ENCODE measurements around the gene ATXN7L2. TPM values are rescaled to one million over a fixed set of nuclear protein-coding genes. Genes with fewer than 3 reads are reported as not detected.
A peak's percentile ranks its signal among the peaks of the same experiment; 100 is the strongest.

ATXN7L2 gene
- total RNA-seq, 1 donor from 2014 or later = 6.4 TPM

- Mint-ChIP-seq H3K27ac (ENCODE audit: unreplicated experiment) (peak overlapping the region; percentile 8), H3K27me3 (ENCODE audit: unreplicated experiment) (no peaks in the 10 kb centered on the region), H3K4me3 (ENCODE audit: unreplicated experiment) (no peak overlapping the region), H3K4me1 (ENCODE audit: unreplicated experiment) (peaks cover 13% of the 10 kb centered on the region), H3K9me3 (ENCODE audit: unreplicated experiment) (no peaks in the 10 kb centered on the region), H3K36me3 (ENCODE audit: unreplicated experiment) (peaks cover 8% of the 10 kb centered on the region)
- DNase-seq (ENCODE audit: extremely low spot score, unreplicated experiment) = no peak
- no peak for TF ChIP-seq CTCF (IDR thresholded peaks at IDR 0.05)
Observed at GRCh38 chr1:109500941-109501381, 17.3 kb downstream of the ATXN7L2 start.

GRCh38 chr1:109501644-109502363 is 18.1 kb downstream of the ATXN7L2 start:
- no peak for TF ChIP-seq CTCF (IDR thresholded peaks at IDR 0.05)
- Mint-ChIP-seq H3K9me3 (ENCODE audit: unreplicated experiment) (no peaks in the 10 kb centered on the region), H3K4me1 (ENCODE audit: unreplicated experiment) (peaks cover 13% of the 10 kb centered on the region), H3K27me3 (ENCODE audit: unreplicated experiment) (no peaks in the 10 kb centered on the region), H3K4me3 (ENCODE audit: unreplicated experiment) (no peak overlapping the region), H3K27ac (ENCODE audit: unreplicated experiment) (no peak overlapping the region), H3K36me3 (ENCODE audit: unreplicated experiment) (peaks cover 3% of the 10 kb centered on the region)
- no peak for DNase-seq (ENCODE audit: extremely low spot score, unreplicated experiment)

GRCh38 chr1:109502364-109502851 is 18.7 kb downstream of the ATXN7L2 start:
- TF ChIP-seq CTCF (IDR thresholded peaks at IDR 0.05) = no peak
- Mint-ChIP-seq H3K27me3 (ENCODE audit: unreplicated experiment) (no peaks in the 10 kb centered on the region), H3K4me1 (ENCODE audit: unreplicated experiment) (peaks cover 13% of the 10 kb centered on the region), H3K9me3 (ENCODE audit: unreplicated experiment) (no peaks in the 10 kb centered on the region), H3K4me3 (ENCODE audit: unreplicated experiment) (no peak overlapping the region), H3K36me3 (ENCODE audit: unreplicated experiment) (peaks cover 3% of the 10 kb centered on the region), H3K27ac (ENCODE audit: unreplicated experiment) (no peak overlapping the region)
- no peak for DNase-seq (ENCODE audit: extremely low spot score, unreplicated experiment)

GRCh38 chr1:109503935-109504334 is 20.2 kb downstream of the ATXN7L2 start:
- Mint-ChIP-seq H3K4me1 (ENCODE audit: unreplicated experiment) (peaks cover 16% of the 10 kb centered on the region), H3K9me3 (ENCODE audit: unreplicated experiment) (no peaks in the 10 kb centered on the region), H3K27me3 (ENCODE audit: unreplicated experiment) (no peaks in the 10 kb centered on the region), H3K4me3 (ENCODE audit: unreplicated experiment) (no peak overlapping the region), H3K27ac (ENCODE audit: unreplicated experiment) (no peak overlapping the region), H3K36me3 (ENCODE audit: unreplicated experiment) (peaks cover 4% of the 10 kb centered on the region)
- no peak for TF ChIP-seq CTCF (IDR thresholded peaks at IDR 0.05)
- no peak for DNase-seq (ENCODE audit: extremely low spot score, unreplicated experiment)

GRCh38 chr1:109504974-109505373 is 21.3 kb downstream of the ATXN7L2 start:
- peaks cover 21% of the 10 kb centered on the region for H3K4me1 Mint-ChIP-seq (ENCODE audit: unreplicated experiment)
- no peak overlapping the region for H3K4me3 Mint-ChIP-seq (ENCODE audit: unreplicated experiment)
- no peak for TF ChIP-seq CTCF (IDR thresholded peaks at IDR 0.05)
- H3K36me3 Mint-ChIP-seq (ENCODE audit: unreplicated experiment) = peaks cover 2% of the 10 kb centered on the region
- DNase-seq (ENCODE audit: extremely low spot score, unreplicated experiment) = no peak
- H3K27me3 Mint-ChIP-seq (ENCODE audit: unreplicated experiment) = no peaks in the 10 kb centered on the region
- H3K27ac Mint-ChIP-seq (ENCODE audit: unreplicated experiment) = no peak overlapping the region
- no peaks in the 10 kb centered on the region for H3K9me3 Mint-ChIP-seq (ENCODE audit: unreplicated experiment)

All from osteocyte (in vitro differentiated cells).